ENCODE measurements around the gene DICER1. TPM values are rescaled to one million over a fixed set of nuclear protein-coding genes. Genes with fewer than 3 reads are reported as not detected.

Gene DICER1
- polyA plus RNA-seq, 3 donors = 26.5 to 38.4 (median 34.7) TPM

- H2AFZ ChIP-seq (ENCODE audit: insufficient read depth, low read depth, low read length, poor library complexity, severe bottlenecking) = no peak overlapping the region
- Mint-ChIP-seq H3K9me3 (peaks cover 0 to 2% (median 0%) of the 10 kb centered on the region in 7 donors), H3K36me3 (no peaks in the 10 kb centered on the region), H3K27me3 (ENCODE audit: low read depth in 3 of 3) (peaks cover 4 to 19% (median 8%) of the 10 kb centered on the region in 3 donors), H3K27ac (no peak overlapping the region), H3K4me1 (no peaks in the 10 kb centered on the region), H3K4me3 (no peak overlapping the region)
- H3K27ac ChIP-seq (ENCODE audit: low read depth in 1 of 2, low read length in 2 of 2) = no peak overlapping the region
- H3K36me3 ChIP-seq (replicated peaks in 1 of 2; ENCODE audit: control insufficient read depth in 1 of 2, insufficient read depth in 2 of 2, low read length in 2 of 2) = no peaks in the 10 kb centered on the region
- DNase-seq = no peak
- 94% methylated on average over 7 of the region's 7 CpGs for WGBS (ENCODE audit: insufficient coverage)
- no peak overlapping the region for H3K4me2 ChIP-seq (replicated peaks; ENCODE audit: extremely low read depth, low read length, poor library complexity, severe bottlenecking)
- H4K20me1 ChIP-seq (ENCODE audit: insufficient read depth, low read length) = no peaks in the 10 kb centered on the region
- H3K27me3 ChIP-seq (ENCODE audit: control insufficient read depth in 2 of 2, insufficient read depth in 2 of 2, low read length in 2 of 2) = no peaks in the 10 kb centered on the region
- H3K9ac ChIP-seq (ENCODE audit: insufficient read depth, low read length, poor library complexity, severe bottlenecking) = no peak overlapping the region
- H3K4me1 ChIP-seq (ENCODE audit: control insufficient read depth in 1 of 2, insufficient read depth in 2 of 2, low read length in 2 of 2) = no peaks in the 10 kb centered on the region
- TF ChIP-seq CTCF (IDR thresholded peaks at IDR 0.05) = no peak
- intact Hi-C loops (cut with micrococcal nuclease) = no loop called here
- no peak overlapping the region for H3K4me3 ChIP-seq (replicated peaks in 1 of 3; ENCODE audit: low read depth in 2 of 3, low read length in 3 of 3)
- no peaks in the 10 kb centered on the region for H3K79me2 ChIP-seq (ENCODE audit: insufficient read depth, low read length)
- no peaks in the 10 kb centered on the region for H3K9me3 ChIP-seq (replicated peaks in 1 of 2; ENCODE audit: control insufficient read depth in 1 of 2, insufficient read depth in 1 of 2, low read length in 2 of 2)
Observed at GRCh38 chr14:95047754-95048153, 109.6 kb downstream of the DICER1 start.

- TF ChIP-seq CTCF (IDR thresholded peaks at IDR 0.05) = no peak
- DNase-seq = no peak
- H3K27me3 Mint-ChIP-seq (ENCODE audit: low read depth in 3 of 3) = peaks cover 4 to 17% (median 7%) of the 10 kb centered on the region in 3 donors
- intact Hi-C loops (cut with micrococcal nuclease) = no loop called here
- Histone ChIP-seq H2AFZ (ENCODE audit: insufficient read depth, low read depth, low read length, poor library complexity, severe bottlenecking) (no peak overlapping the region), H3K27me3 (ENCODE audit: control insufficient read depth in 2 of 2, insufficient read depth in 2 of 2, low read length in 2 of 2) (no peaks in the 10 kb centered on the region), H3K4me3 (replicated peaks in 1 of 3; ENCODE audit: low read depth in 2 of 3, low read length in 3 of 3) (no peak overlapping the region), H3K79me2 (ENCODE audit: insufficient read depth, low read length) (no peaks in the 10 kb centered on the region), H3K9me3 (replicated peaks in 1 of 2; ENCODE audit: control insufficient read depth in 1 of 2, insufficient read depth in 1 of 2, low read length in 2 of 2) (no peaks in the 10 kb centered on the region), H3K36me3 (replicated peaks in 1 of 2; ENCODE audit: control insufficient read depth in 1 of 2, insufficient read depth in 2 of 2, low read length in 2 of 2) (no peaks in the 10 kb centered on the region), H3K9ac (ENCODE audit: insufficient read depth, low read length, poor library complexity, severe bottlenecking) (no peak overlapping the region), H4K20me1 (ENCODE audit: insufficient read depth, low read length) (no peaks in the 10 kb centered on the region), H3K27ac (ENCODE audit: low read depth in 1 of 2, low read length in 2 of 2) (no peak overlapping the region), H3K4me1 (ENCODE audit: control insufficient read depth in 1 of 2, insufficient read depth in 2 of 2, low read length in 2 of 2) (no peaks in the 10 kb centered on the region), H3K4me2 (replicated peaks; ENCODE audit: extremely low read depth, low read length, poor library complexity, severe bottlenecking) (no peak overlapping the region)
- H3K4me3 Mint-ChIP-seq = no peak overlapping the region
- H3K27ac Mint-ChIP-seq = no peak overlapping the region
- no peaks in the 10 kb centered on the region for H3K36me3 Mint-ChIP-seq
- peaks cover 0 to 2% (median 0%) of the 10 kb centered on the region in 7 donors for H3K9me3 Mint-ChIP-seq
- H3K4me1 Mint-ChIP-seq = no peaks in the 10 kb centered on the region
- 93% methylated on average over 19 of the region's 28 CpGs for WGBS (ENCODE audit: insufficient coverage)
Observed at GRCh38 chr14:95046711-95047681, 110.3 kb downstream of the DICER1 start.

All from CD14-positive monocyte (primary cell).